ENCODE data around the gene CAPN15. TPM values are rescaled to one million over a fixed set of nuclear protein-coding genes. Genes with fewer than 3 reads are reported as not detected.

Gene CAPN15
- total RNA-seq, 4 donors from 2014 or later, result 19.6 to 42.6 (median 29.0) TPM

GRCh38 chr16:543301-544164 lies 16.0 kb downstream of the CAPN15 start:
- TF ChIP-seq CTCF (IDR thresholded peaks at IDR 0.05) (no peak), POLR2A (IDR thresholded peaks at IDR 0.05) (no peak)
- H3K4me3 ChIP-seq (replicated peaks in 1 of 3), result no peak overlapping the region
- no peaks in the 10 kb centered on the region for H3K9me3 ChIP-seq
- 89 to 93% methylated on average over 27 to 40 of the region's 51 CpGs for WGBS, 2 donors
- H3K27me3 ChIP-seq, result no peaks in the 10 kb centered on the region
- intact Hi-C loops (cut with DNase I), result no loop called here
- H3K36me3 ChIP-seq, result no peaks in the 10 kb centered on the region
- no peaks in the 10 kb centered on the region for H3K4me1 ChIP-seq
- H3K27ac ChIP-seq, result no peak overlapping the region
- no peak for DNase-seq

- Histone ChIP-seq H3K36me3 (peaks cover 0 to 5% of the 10 kb centered on the region in 2 donors), H3K27me3 (no peaks in the 10 kb centered on the region), H3K4me1 (no peaks in the 10 kb centered on the region), H3K9me3 (no peaks in the 10 kb centered on the region), H3K4me3 (replicated peaks in 1 of 3) (no peak overlapping the region), H3K27ac (no peak overlapping the region)
- WGBS, 2 donors, result 96 to 97% methylated on average over 46 of the region's 46 CpGs
- TF ChIP-seq POLR2A (IDR thresholded peaks at IDR 0.05) (no peak), CTCF (IDR thresholded peaks at IDR 0.05) (no peak)
- DNase-seq, result no peak
- intact Hi-C loops (cut with DNase I), result no loop called here
Measured at GRCh38 chr16:544517-544916, 17.0 kb downstream of the CAPN15 start.

- peak; percentile 59 to 62 for DNase-seq
- peaks cover 7 to 11% of the 10 kb centered on the region in 2 donors for H3K36me3 ChIP-seq
- H3K27ac ChIP-seq, result no peak overlapping the region
- no peaks in the 10 kb centered on the region for H3K4me1 ChIP-seq
- WGBS, 2 donors, result 71 to 74% methylated on average over 9 to 33 of the region's 60 CpGs
- H3K4me3 ChIP-seq (replicated peaks in 1 of 3), result no peak overlapping the region
- intact Hi-C loops (cut with DNase I), result no loop called here
- H3K9me3 ChIP-seq, result no peaks in the 10 kb centered on the region
- H3K27me3 ChIP-seq, result no peaks in the 10 kb centered on the region
- TF ChIP-seq CTCF (IDR thresholded peaks at IDR 0.05) (peak in 3 of 6 experiments; percentile 16 to 41 (median 37)), POLR2A (IDR thresholded peaks at IDR 0.05) (no peak)
Measured at GRCh38 chr16:546909-547770, 19.6 kb downstream of the CAPN15 start.

- WGBS, 2 donors, result 97% methylated on average over 16 to 18 of the region's 21 CpGs
- Histone ChIP-seq H3K9me3 (no peaks in the 10 kb centered on the region), H3K36me3 (peaks cover 13 to 16% of the 10 kb centered on the region in 2 donors), H3K27ac (no peak overlapping the region), H3K27me3 (no peaks in the 10 kb centered on the region), H3K4me1 (no peaks in the 10 kb centered on the region), H3K4me3 (replicated peaks in 1 of 3) (no peak overlapping the region)
- intact Hi-C loops (cut with DNase I), result no loop called here
- TF ChIP-seq POLR2A (IDR thresholded peaks at IDR 0.05), result no peak
- no peak for TF ChIP-seq CTCF (IDR thresholded peaks at IDR 0.05)
- DNase-seq, result no peak
Measured at GRCh38 chr16:548586-548985, 21.1 kb downstream of the CAPN15 start.

All from thyroid gland (tissue), 4 donors.